CD4-positive, CD25-positive, alpha-beta regulatory T cell (primary cell): ENCODE results near the gene S1PR1. TPM values are rescaled to one million over a fixed set of nuclear protein-coding genes. Genes with fewer than 3 reads are reported as not detected.

Experiments used
- polyA plus RNA-seq, 4 donors: library from polyadenylated mRNA; unstranded; fragments of 300-500 nt; fragmentation: Illumina TruSeq; gene quantifications; one replicate each; pipeline ENCODE4 v1.2.3, GENCODE V29; 2021
- total RNA-seq: library from RNA; stranded (reverse); gene quantifications from one replicate; pipeline ENCODE4 v1.2.3, GENCODE V29; 2022

The S1PR1 gene
- total and polyA plus RNA-seq, 5 donors from 2014 or later: 131 to 191 (median 155) TPM

Other genes starting within 250 kb of the S1PR1 start
- gene DPH5, start 211.2 kb upstream of the S1PR1 start, total RNA-seq: 30.6 TPM
- 10 to 100 TPM; 31.8 to 49.8 (median 45.7) TPM for gene DPH5, start 211.2 kb upstream of the S1PR1 start, polyA plus RNA-seq